Bronchial epithelial cell (primary cell): Measurements from ENCODE around the gene TMF1. TPM values are rescaled to one million over a fixed set of nuclear protein-coding genes. Genes with fewer than 3 reads are reported as not detected.
A peak's percentile ranks its signal among the peaks of the same experiment; 100 is the strongest.

Experiments
- DNase-seq: peaks from one replicate; pipeline ENCODE4 v3.0.0-alpha.2; 2010; ENCODE audit warnings: low read depth
- FAIRE-seq: peaks from 2 replicates; lab custom pipeline; 2011; peaks lifted over from hg19 to GRCh38; lab: Jason Lieb, UNC
- H3K27me3 ChIP-seq: 2 replicates; pipeline ENCODE4 v1.5.1; 2011; ENCODE audit warnings: low read length; ENCODE audit not compliant: control insufficient read depth, insufficient read depth
- H3K36me3 ChIP-seq: 2 replicates; pipeline ENCODE4 v1.5.1; 2011; ENCODE audit warnings: low read length; ENCODE audit not compliant: control insufficient read depth, insufficient read depth
- H3K4me3 ChIP-seq: 2 replicates; pipeline ENCODE4 v1.5.1; 2011; ENCODE audit warnings: mild to moderate bottlenecking, low read depth, low read length, control low read depth
- total RNA-seq: library from RNA; depleted of rRNA; stranded (reverse); fragments of >200 nt; gene quantifications from 2 replicates; pipeline ENCODE4 v1.2.1, GENCODE V29; 2014
- TF ChIP-seq, protein P1 (sequence below): IDR thresholded peaks from 2 replicates; pipeline ENCODE4 v1.5.1; 2011; ENCODE audit warnings: mild to moderate bottlenecking, moderate library complexity, low read length, control low read depth, inconsistent platforms; ENCODE audit not compliant: insufficient read depth, severe bottlenecking

TMF1 gene, protein sequence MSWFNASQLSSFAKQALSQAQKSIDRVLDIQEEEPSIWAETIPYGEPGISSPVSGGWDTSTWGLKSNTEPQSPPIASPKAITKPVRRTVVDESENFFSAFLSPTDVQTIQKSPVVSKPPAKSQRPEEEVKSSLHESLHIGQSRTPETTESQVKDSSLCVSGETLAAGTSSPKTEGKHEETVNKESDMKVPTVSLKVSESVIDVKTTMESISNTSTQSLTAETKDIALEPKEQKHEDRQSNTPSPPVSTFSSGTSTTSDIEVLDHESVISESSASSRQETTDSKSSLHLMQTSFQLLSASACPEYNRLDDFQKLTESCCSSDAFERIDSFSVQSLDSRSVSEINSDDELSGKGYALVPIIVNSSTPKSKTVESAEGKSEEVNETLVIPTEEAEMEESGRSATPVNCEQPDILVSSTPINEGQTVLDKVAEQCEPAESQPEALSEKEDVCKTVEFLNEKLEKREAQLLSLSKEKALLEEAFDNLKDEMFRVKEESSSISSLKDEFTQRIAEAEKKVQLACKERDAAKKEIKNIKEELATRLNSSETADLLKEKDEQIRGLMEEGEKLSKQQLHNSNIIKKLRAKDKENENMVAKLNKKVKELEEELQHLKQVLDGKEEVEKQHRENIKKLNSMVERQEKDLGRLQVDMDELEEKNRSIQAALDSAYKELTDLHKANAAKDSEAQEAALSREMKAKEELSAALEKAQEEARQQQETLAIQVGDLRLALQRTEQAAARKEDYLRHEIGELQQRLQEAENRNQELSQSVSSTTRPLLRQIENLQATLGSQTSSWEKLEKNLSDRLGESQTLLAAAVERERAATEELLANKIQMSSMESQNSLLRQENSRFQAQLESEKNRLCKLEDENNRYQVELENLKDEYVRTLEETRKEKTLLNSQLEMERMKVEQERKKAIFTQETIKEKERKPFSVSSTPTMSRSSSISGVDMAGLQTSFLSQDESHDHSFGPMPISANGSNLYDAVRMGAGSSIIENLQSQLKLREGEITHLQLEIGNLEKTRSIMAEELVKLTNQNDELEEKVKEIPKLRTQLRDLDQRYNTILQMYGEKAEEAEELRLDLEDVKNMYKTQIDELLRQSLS
- 21.3 and 28.9 TPM in 2 replicates for total RNA-seq

DNA sequence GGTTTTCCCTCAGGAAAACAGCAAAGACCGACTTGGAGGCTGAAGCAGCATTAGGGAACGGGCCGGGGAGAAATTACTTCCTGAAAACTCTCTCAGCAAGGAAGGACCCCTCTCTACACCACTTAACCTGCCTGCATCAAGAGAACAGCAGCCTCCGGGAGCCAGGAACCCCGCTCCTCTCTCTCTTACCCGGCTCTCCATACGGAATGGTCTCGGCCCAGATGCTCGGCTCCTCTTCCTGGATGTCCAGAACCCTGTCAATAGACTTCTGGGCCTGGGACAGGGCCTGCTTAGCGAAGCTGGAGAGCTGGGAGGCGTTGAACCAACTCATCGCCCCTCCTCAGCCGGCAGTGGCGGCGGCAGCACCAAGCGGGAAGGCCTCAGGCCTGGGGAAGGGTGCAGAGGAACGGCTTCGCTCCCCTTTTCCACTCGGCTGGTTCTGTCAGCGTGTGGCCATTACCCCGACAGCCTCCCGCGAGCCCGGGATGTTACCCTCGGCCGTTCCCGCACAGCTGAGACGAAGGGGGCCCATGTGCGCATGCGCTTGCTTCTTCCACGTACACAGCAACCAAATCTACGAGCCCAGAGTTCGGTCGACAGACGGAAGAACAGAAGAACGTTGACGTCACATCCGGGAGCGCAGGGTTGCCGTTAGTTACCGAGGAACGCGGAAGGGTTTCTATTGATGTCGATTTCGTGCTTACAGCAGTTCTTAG is at the start of gene TMF1:
TMF1 (minus strand) TSS at position 578 of the 716 bp plus-strand sequence; CDS start at position 331, 247 bp downstream.
- peak; percentile 99 for DNase-seq
- no peaks in the 10 kb centered on the region for H3K27me3 ChIP-seq
- peak; percentile 98 for FAIRE-seq
- peaks cover 6% of the 10 kb centered on the region for H3K36me3 ChIP-seq
- TF ChIP-seq, protein P1, sequence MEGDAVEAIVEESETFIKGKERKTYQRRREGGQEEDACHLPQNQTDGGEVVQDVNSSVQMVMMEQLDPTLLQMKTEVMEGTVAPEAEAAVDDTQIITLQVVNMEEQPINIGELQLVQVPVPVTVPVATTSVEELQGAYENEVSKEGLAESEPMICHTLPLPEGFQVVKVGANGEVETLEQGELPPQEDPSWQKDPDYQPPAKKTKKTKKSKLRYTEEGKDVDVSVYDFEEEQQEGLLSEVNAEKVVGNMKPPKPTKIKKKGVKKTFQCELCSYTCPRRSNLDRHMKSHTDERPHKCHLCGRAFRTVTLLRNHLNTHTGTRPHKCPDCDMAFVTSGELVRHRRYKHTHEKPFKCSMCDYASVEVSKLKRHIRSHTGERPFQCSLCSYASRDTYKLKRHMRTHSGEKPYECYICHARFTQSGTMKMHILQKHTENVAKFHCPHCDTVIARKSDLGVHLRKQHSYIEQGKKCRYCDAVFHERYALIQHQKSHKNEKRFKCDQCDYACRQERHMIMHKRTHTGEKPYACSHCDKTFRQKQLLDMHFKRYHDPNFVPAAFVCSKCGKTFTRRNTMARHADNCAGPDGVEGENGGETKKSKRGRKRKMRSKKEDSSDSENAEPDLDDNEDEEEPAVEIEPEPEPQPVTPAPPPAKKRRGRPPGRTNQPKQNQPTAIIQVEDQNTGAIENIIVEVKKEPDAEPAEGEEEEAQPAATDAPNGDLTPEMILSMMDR: no peak
- H3K4me3 ChIP-seq: peak within 1 kb of the TSS; percentile 92

DNA sequence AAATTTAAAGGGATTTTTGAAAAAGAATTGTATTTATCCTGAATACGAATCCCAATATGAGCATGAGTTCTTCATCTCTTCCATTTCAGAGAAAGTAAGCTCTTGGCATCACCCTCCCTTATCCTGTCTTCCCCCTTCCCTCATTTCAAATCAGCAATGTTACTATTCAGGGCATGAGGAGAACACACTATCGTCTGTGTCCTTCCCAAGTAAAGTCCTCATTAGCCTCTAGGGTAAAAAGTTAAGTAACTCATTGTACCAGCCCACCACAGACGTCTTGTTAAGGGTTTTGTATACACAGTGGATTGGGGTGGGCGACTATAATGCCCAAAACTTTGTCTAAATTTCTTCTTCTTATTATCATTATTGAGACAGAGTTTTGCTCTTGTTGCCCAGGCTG is 47.4 kb upstream of the TMF1 start:
- no peaks in the 10 kb centered on the region for H3K27me3 ChIP-seq
- no peak overlapping the region for H3K4me3 ChIP-seq
- TF ChIP-seq, protein P1: no peak
- peaks cover 7% of the 10 kb centered on the region for H3K36me3 ChIP-seq
- FAIRE-seq: no peak
- DNase-seq: no peak

DNA sequence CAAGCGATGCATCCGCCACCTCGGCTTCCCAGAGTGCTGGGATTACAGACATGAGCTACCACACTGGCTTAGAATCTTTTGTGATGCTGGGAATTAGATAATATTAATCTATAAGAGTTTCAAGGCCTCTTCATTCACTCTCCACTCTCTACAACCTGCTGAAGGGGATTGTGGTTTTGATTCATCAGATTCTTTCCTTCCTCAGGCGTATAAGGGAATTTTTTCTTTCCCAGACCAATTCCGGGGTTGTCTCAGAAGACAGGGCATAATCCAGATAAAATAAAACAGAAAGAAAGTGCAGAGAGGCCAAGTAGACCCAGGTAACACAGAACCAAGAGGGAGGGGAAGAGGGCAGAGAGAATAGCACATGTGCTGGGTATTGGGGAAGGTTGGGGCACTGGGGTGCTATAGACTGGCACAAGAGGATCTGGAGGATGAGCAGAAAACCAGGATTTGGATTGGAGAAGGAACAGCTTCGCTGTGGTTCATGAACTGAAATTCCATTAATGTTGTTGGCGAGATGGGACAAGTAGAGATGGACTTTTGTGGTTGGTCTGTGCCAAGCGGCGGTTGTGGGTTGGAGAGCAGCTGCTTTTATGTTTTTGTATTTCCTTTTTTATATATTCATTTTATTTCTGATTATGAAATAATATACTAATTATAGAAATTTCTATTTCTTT is 45.4 kb upstream of the TMF1 start:
- FAIRE-seq (no peak), DNase-seq (no peak)
- Histone ChIP-seq H3K4me3 (no peak overlapping the region), H3K36me3 (peaks cover 8% of the 10 kb centered on the region), H3K27me3 (no peaks in the 10 kb centered on the region)
- TF ChIP-seq, protein P1: no peak

DNA sequence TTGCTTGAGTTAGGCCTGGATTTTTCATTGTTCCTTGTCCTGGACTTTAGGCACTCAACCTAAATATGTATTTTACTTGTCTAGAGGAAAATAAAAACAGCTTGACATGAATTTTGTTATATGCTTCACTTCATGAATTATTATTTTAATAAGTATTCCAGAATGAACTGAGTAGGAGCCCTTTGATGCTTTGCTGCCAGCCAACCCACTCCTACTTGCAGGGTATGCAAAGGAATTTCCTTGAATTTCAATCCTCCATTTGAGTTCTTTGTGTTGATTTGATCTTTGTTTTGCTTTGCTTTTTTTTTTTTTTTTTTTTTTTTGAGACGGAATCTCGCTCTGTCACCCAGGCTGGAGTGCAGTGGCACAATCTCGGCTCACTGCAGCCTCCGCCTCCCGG is 44.2 kb upstream of the TMF1 start:
- DNase-seq (no peak), FAIRE-seq (no peak)
- Histone ChIP-seq H3K27me3 (no peaks in the 10 kb centered on the region), H3K36me3 (peaks cover 8% of the 10 kb centered on the region), H3K4me3 (no peak overlapping the region)
- TF ChIP-seq, protein P1: no peak

DNA sequence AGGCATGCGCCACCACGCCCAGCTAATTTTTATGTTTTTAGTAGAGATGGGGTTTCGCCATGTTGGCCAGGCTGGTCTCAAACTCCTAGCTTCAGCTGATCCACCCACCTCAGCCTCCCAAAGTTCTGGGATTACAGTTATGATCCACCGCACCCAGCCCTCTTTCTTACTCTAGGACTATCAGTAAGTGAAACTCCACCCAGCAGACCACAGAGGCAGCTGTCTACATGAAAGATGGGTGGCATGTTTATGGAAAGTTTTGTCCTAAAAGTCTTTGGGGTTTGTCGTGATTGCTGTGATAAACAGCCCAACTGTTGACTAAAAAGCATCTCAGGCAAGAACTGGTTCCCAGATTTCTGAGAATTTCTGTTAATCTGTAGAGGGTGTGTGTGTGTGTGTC is 43.5 kb upstream of the TMF1 start:
- H3K27me3 ChIP-seq: no peaks in the 10 kb centered on the region
- no peak overlapping the region for H3K4me3 ChIP-seq
- no peak for FAIRE-seq
- H3K36me3 ChIP-seq: peaks cover 8% of the 10 kb centered on the region
- TF ChIP-seq, protein P1: no peak
- no peak for DNase-seq
